GM18505 (cell line): ENCODE measurements around the gene CAMP.

Experiments
- ATAC-seq: cut with Tn5 transposase; IDR thresholded peaks from one replicate; pipeline ENCODE4 v1.9.1; 2021; ENCODE audit not compliant: unreplicated experiment
- POLR2A ChIP-seq: IDR thresholded peaks from 4 replicates; pipeline ENCODE4 v1.6.1; 2011; ENCODE audit warnings: borderline replicate concordance; ENCODE audit not compliant: insufficient read depth, insufficient read length; ENCODE audit errors: extremely low read depth

CAMP gene

GRCh38 chr3:48220746-48221145 is 2.5 kb upstream of the CAMP start:
- no peak for TF ChIP-seq POLR2A
- ATAC-seq = no peak

GRCh38 chr3:48225587-48225986 is 2.3 kb downstream of the CAMP start:
- ATAC-seq = no peak
- no peak for TF ChIP-seq POLR2A

- TF ChIP-seq POLR2A = no peak
These were observed 3.6 kb downstream of the CAMP start for GRCh38 chr3:48226939-48227338.

GRCh38 chr3:48232232-48232631 is 8.9 kb downstream of the CAMP start:
- TF ChIP-seq POLR2A = no peak
- ATAC-seq = no peak

More at GRCh38 chr3:48226939-48227338, 3.6 kb downstream of the CAMP start:
- ATAC-seq = no peak

- TF ChIP-seq POLR2A = no peak
These were observed 9.4 kb downstream of the CAMP start for GRCh38 chr3:48232734-48233133.

GRCh38 chr3:48233542-48233941 is 10.2 kb downstream of the CAMP start:
- no peak for TF ChIP-seq POLR2A

More at GRCh38 chr3:48232734-48233133, 9.4 kb downstream of the CAMP start:
- ATAC-seq = no peak

GRCh38 chr3:48236531-48236930 is 13.2 kb downstream of the CAMP start:
- no peak for TF ChIP-seq POLR2A
- no peak for ATAC-seq

More at GRCh38 chr3:48233542-48233941, 10.2 kb downstream of the CAMP start:
- no peak for ATAC-seq

GRCh38 chr3:48238531-48239085 is 15.3 kb downstream of the CAMP start:
- no peak for ATAC-seq
- TF ChIP-seq POLR2A = no peak

GRCh38 chr3:48240000-48240963 is 17.0 kb downstream of the CAMP start:
- TF ChIP-seq POLR2A = no peak
- no peak for ATAC-seq

GRCh38 chr3:48241796-48242455 is 18.6 kb downstream of the CAMP start:
- no peak for TF ChIP-seq POLR2A
- ATAC-seq = no peak

- ATAC-seq = no peak
- no peak for TF ChIP-seq POLR2A
These were observed 20.6 kb downstream of the CAMP start for GRCh38 chr3:48243886-48244285.

- no peak for TF ChIP-seq POLR2A
- ATAC-seq = no peak
These were observed 21.2 kb downstream of the CAMP start for GRCh38 chr3:48244461-48244860.

- TF ChIP-seq POLR2A = no peak
These were observed 21.8 kb downstream of the CAMP start for GRCh38 chr3:48245136-48245535.

GRCh38 chr3:48247401-48247811 is 24.1 kb downstream of the CAMP start:
- no peak for TF ChIP-seq POLR2A
- ATAC-seq = no peak

More at GRCh38 chr3:48245136-48245535, 21.8 kb downstream of the CAMP start:
- ATAC-seq = no peak

- TF ChIP-seq POLR2A = no peak
- no peak for ATAC-seq
These were observed 25.0 kb downstream of the CAMP start for GRCh38 chr3:48248095-48248850.
